T-helper 1 cell treated with Interleukin-12 subunit alpha and Interleukin-12 subunit beta and Interleukin-4 antibody, amounts not matched to agents 30 ng/mL and 1 ng/mL, for 36 hours (primary cell): ENCODE results near the gene NUP188. TPM values are rescaled to one million over a fixed set of nuclear protein-coding genes. Genes with fewer than 3 reads are reported as not detected.

Experiments
- intact Hi-C: fragments of 100-400 bp; cut with micrococcal nuclease; formaldehyde crosslinking; loops from one replicate; pipeline ENCODE4 v1.15.1; 2024
- total RNA-seq: library from RNA; stranded (reverse); gene quantifications from 2 replicates; pipeline ENCODE4 v1.2.3, GENCODE V29; 2022

Gene NUP188
- total RNA-seq, 1 donor from 2014 or later = 105 TPM

GRCh38 chr9:129006328-129007034, 59.0 kb downstream of the NUP188 start:
- intact Hi-C loops = loop anchor here (5.0 kb wide), 1 partner anchor 144 kb away; no protein-coding TSS in a partner anchor

- intact Hi-C loops = loop anchor here (5.0 kb wide), 1 partner anchor 145 kb away; no protein-coding TSS in a partner anchor
These were observed 59.7 kb downstream of the NUP188 start for GRCh38 chr9:129007035-129007765.

- intact Hi-C loops = loop anchor here (5.0 kb wide), 1 partner anchor 146 kb away; no protein-coding TSS in a partner anchor
These were observed 60.4 kb downstream of the NUP188 start for GRCh38 chr9:129007766-129008468.

GRCh38 chr9:129008469-129008965, 61.0 kb downstream of the NUP188 start:
- intact Hi-C loops = loop anchor here (5.0 kb wide), 1 partner anchor 146 kb away; no protein-coding TSS in a partner anchor

GRCh38 chr9:129008986-129009583, 61.6 kb downstream of the NUP188 start:
- intact Hi-C loops = loop anchor here (5.0 kb wide), 1 partner anchor 147 kb away; no protein-coding TSS in a partner anchor

GRCh38 chr9:129009584-129010141, 62.2 kb downstream of the NUP188 start:
- intact Hi-C loops = loop anchor here (5.0 kb wide), 1 partner anchor 147 kb away; no protein-coding TSS in a partner anchor

- intact Hi-C loops = no loop called here
These were observed 62.9 kb downstream of the NUP188 start for GRCh38 chr9:129010267-129010975.

GRCh38 chr9:129011170-129011569, 63.7 kb downstream of the NUP188 start:
- intact Hi-C loops = no loop called here

- intact Hi-C loops = no loop called here
These were observed 64.3 kb downstream of the NUP188 start for GRCh38 chr9:129011761-129012181.

- intact Hi-C loops = no loop called here
These were observed 64.8 kb downstream of the NUP188 start for GRCh38 chr9:129012343-129012742.

GRCh38 chr9:129012893-129013448, 65.5 kb downstream of the NUP188 start:
- intact Hi-C loops = no loop called here

- intact Hi-C loops = no loop called here
These were observed 66.2 kb downstream of the NUP188 start for GRCh38 chr9:129013674-129014073.

GRCh38 chr9:129014124-129014523, 66.6 kb downstream of the NUP188 start:
- intact Hi-C loops = no loop called here

GRCh38 chr9:129014608-129015007, 67.1 kb downstream of the NUP188 start:
- intact Hi-C loops = no loop called here

GRCh38 chr9:129021091-129021490, 73.6 kb downstream of the NUP188 start:
- intact Hi-C loops = loop anchor here (10.0 kb wide), 1 partner anchor 1246 kb away; the partner anchor contains the start of gene SH2D3C

GRCh38 chr9:129022037-129022436, 74.5 kb downstream of the NUP188 start:
- intact Hi-C loops = loop anchor here (10.0 kb wide), 1 partner anchor 1247 kb away; the partner anchor contains the start of gene SH2D3C

GRCh38 chr9:129023036-129023907, 75.8 kb downstream of the NUP188 start:
- intact Hi-C loops = loop anchor here (10.0 kb wide), 1 partner anchor 1248 kb away; the partner anchor contains the start of gene SH2D3C

GRCh38 chr9:129023908-129024233, 76.4 kb downstream of the NUP188 start:
- intact Hi-C loops = loop anchor here (10.0 kb wide), 1 partner anchor 1249 kb away; the partner anchor contains the start of gene SH2D3C
